Testis (tissue), 2 donors: Measurements from ENCODE around the gene RNH1.

Experiments used
- CTCF ChIP-seq, 3 experiments: fragments of 450-650 bp in 2 of 3; fragments of 200-600 bp in 1 of 3; sonication (generic) in 1 of 3; IDR thresholded peaks; one replicate each; pipeline ENCODE4 v1.5.1; 2016 to 2019; ENCODE audit warnings: antibody characterized with exemption in 3 of 3, mild to moderate bottlenecking in 2 of 3, moderate library complexity in 1 of 3
- POLR2A ChIP-seq: fragments of 450-650 bp; IDR thresholded peaks from one replicate; pipeline ENCODE4 v1.6.1; 2017; ENCODE audit warnings: antibody characterized with exemption, mild to moderate bottlenecking, moderate library complexity

GRCh38 chr11:464316-464715 is 42.7 kb downstream of the RNH1 start:
- TF ChIP-seq CTCF (IDR thresholded peaks at IDR 0.05) (no peak), POLR2A (no peak)
